HG03354 (cell line): ENCODE results near the gene CELA2A.
"Not testable (repeated sequence)": the region's sequence is repeated elsewhere in the genome, so short reads cannot be mapped to it uniquely, and the experiment has no call there.

Experiments used
- ATAC-seq: cut with Tn5 transposase; IDR thresholded peaks from one replicate; pipeline ENCODE4 v1.9.1; 2021; ENCODE audit warnings: mild to moderate bottlenecking; ENCODE audit not compliant: unreplicated experiment, poor library complexity, severe bottlenecking

CELA2A gene

GRCh38 chr1:15515022-15515663 lies 58.6 kb downstream of the CELA2A start:
- ATAC-seq: no peak

- no peak for ATAC-seq
Observed at GRCh38 chr1:15519625-15520024, 63.1 kb downstream of the CELA2A start.

DNA sequence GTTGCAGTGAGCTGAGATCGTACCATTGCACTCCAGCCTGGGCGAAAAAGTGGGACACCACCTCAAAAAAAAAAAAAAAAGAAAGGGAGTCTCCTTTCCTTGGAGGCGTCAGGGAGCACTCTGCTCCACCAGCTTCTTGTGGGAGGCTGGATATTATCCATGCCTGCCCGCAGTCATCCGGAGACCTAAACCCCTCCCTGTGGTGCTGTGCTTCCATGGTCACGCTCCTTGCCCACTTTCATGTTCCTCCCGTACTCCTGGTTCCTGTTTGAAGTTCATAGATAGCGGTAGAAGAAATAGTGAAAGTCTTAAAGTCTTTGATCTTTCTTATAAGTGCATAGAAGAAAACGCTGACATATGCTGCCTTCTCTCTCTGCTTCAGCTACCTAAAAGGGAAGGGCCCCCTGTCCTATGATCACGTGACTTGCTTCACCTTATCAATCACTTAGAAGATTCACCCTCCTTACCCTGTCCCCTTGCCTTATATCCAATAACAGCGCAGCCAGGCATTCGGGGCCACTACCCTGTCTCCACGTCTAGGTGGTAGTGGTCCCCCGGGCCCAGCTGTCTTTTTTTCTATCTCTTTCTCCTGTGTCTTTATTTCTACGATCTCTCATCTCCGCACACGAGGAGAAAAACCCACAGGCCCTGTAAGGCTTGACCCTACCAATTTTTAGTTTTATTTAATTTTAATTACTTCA lies 64.8 kb downstream of the CELA2A start:
- not testable (repeated sequence) for ATAC-seq
